Lung (tissue), 12 donors: Measurements from ENCODE around the gene PRRX2. TPM values are rescaled to one million over a fixed set of nuclear protein-coding genes. Genes with fewer than 3 reads are reported as not detected.

Experiments used
- ATAC-seq: fragments of 200-7000 bp; cut with Tn5 transposase; one replicate; pipeline ENCODE4 v1.9.1; 2020; ENCODE audit warnings: moderate number of reproducible peaks; ENCODE audit not compliant: insufficient read depth, low FRiP score
- DNase-seq, 3 donors: peaks; one replicate each; pipeline ENCODE4 v3.0.0-alpha.2; 2013 to 2017
- H3K27ac ChIP-seq, 2 donors: one replicate each; pipeline ENCODE4 v1.5.1; 2013; ENCODE audit warnings: mild to moderate bottlenecking in 2 of 2, moderate library complexity in 2 of 2, control low read depth in 1 of 2, inconsistent platforms in 1 of 2, low read depth in 1 of 2, low read length in 1 of 2
- H3K27me3 ChIP-seq, 3 donors: one replicate each; pipeline ENCODE4 v1.5.1; 2013; ENCODE audit warnings: low read length in 2 of 3; ENCODE audit not compliant: control insufficient read depth in 3 of 3, insufficient read depth in 3 of 3
- H3K36me3 ChIP-seq, 4 donors: one replicate each; pipeline ENCODE4 v1.5.1; 2013; ENCODE audit warnings: low read length in 4 of 4, mild to moderate bottlenecking in 1 of 4, moderate library complexity in 1 of 4; ENCODE audit not compliant: control insufficient read depth in 4 of 4, insufficient read depth in 4 of 4
- H3K4me1 ChIP-seq, 5 donors: one replicate each; pipeline ENCODE4 v1.5.1; 2013; ENCODE audit warnings: low read length in 5 of 5, mild to moderate bottlenecking in 2 of 5, moderate library complexity in 1 of 5; ENCODE audit not compliant: control insufficient read depth in 5 of 5, insufficient read depth in 5 of 5
- H3K4me3 ChIP-seq: one replicate; pipeline ENCODE4 v1.5.1; 2013; ENCODE audit warnings: mild to moderate bottlenecking, control low read depth, moderate library complexity
- H3K9ac ChIP-seq, 2 donors: one replicate each; pipeline ENCODE4 v1.5.1; 2013; ENCODE audit warnings: low read length in 2 of 2, control low read depth in 1 of 2; ENCODE audit not compliant: insufficient read depth in 1 of 2
- H3K9me3 ChIP-seq, 4 donors: one replicate each; pipeline ENCODE4 v1.5.1; 2013; ENCODE audit warnings: low read length in 3 of 4, mild to moderate bottlenecking in 1 of 4, moderate library complexity in 1 of 4; ENCODE audit not compliant: control insufficient read depth in 4 of 4, insufficient read depth in 3 of 4
- WGBS, 2 donors: extraction: QIAGEN DNeasy Blood & Tissue Kit; methylation state at CpG; one replicate each; pipeline ENCODE4 v1.1.7; 2013; 5-methylcytosine and 5-hydroxymethylcytosine counted together
- polyA plus RNA-seq, 2 donors: library from polyadenylated mRNA; stranded (reverse); fragments of 200-250 nt; gene quantifications; one replicate each; pipeline ENCODE4 v1.2.1, GENCODE V29; 2013
- total RNA-seq, 2 donors: library from RNA; depleted of rRNA in 1 of 2; stranded (reverse); fragments of >200 nt in 1 of 2; gene quantifications; one replicate each; pipeline ENCODE4 v1.2.1, GENCODE V29; 2014 to 2021
- TF ChIP-seq, protein P1 (sequence below): IDR thresholded peaks from 2 replicates; pipeline ENCODE4 v1.5.1; 2012; ENCODE audit warnings: mild to moderate bottlenecking; ENCODE audit errors: control extremely low read depth, extremely low read depth
- donor health status: control.
- donor health status: control.
- donor health status: Bipolar disorder and iron deficiency.
- donor health status: healthy.
- donor health status: DM: yes; HTN: yes; CAD: no.

Gene PRRX2
- total and polyA plus RNA-seq, 4 donors: 2.2 to 3.8 (median 3.5) TPM

DNA sequence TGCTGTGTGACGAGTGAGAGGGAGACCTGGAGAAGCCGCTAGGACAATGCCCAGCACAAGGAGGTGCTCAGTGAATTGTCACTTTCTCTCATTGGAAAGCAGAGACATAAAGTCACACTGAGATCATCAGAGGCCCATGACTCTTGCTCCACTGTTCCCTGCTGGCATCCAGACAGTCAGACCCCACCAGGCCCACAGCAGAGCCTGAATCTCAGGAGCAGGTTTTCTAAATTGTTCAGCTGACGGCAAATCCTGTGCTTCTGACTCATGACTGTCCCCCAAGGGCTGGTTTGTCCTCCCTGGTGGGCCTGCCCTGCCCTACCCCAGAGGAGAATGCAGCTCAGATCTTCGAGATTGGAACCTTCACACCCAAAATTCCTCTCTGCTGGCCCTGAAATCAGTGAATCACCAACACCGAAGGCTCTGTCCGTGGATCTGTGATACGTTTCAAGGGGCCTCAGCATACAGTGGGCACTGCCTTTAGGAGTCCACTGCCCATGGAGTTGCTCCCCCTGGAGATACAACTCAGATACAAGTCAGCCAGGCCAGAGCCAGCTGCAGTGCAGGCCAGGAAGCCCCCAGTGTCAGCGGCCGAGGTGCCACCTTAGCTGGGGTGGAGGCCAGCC, 84.7 kb downstream of the PRRX2 start:
- Histone ChIP-seq H3K9ac (no peak overlapping the region), H3K4me3 (no peak overlapping the region), H3K36me3 (peaks cover 0 to 2% (median 0%) of the 10 kb centered on the region in 4 donors), H3K4me1 (peaks cover 0 to 22% (median 6%) of the 10 kb centered on the region in 5 donors), H3K9me3 (no peaks in the 10 kb centered on the region), H3K27me3 (no peaks in the 10 kb centered on the region), H3K27ac (no peak overlapping the region)
- WGBS, 2 donors: 92 to 94% methylated on average over 9 of the region's 9 CpGs
- TF ChIP-seq, protein P1, sequence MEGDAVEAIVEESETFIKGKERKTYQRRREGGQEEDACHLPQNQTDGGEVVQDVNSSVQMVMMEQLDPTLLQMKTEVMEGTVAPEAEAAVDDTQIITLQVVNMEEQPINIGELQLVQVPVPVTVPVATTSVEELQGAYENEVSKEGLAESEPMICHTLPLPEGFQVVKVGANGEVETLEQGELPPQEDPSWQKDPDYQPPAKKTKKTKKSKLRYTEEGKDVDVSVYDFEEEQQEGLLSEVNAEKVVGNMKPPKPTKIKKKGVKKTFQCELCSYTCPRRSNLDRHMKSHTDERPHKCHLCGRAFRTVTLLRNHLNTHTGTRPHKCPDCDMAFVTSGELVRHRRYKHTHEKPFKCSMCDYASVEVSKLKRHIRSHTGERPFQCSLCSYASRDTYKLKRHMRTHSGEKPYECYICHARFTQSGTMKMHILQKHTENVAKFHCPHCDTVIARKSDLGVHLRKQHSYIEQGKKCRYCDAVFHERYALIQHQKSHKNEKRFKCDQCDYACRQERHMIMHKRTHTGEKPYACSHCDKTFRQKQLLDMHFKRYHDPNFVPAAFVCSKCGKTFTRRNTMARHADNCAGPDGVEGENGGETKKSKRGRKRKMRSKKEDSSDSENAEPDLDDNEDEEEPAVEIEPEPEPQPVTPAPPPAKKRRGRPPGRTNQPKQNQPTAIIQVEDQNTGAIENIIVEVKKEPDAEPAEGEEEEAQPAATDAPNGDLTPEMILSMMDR: no peak
- no peak for DNase-seq
- no peak for ATAC-seq

DNA sequence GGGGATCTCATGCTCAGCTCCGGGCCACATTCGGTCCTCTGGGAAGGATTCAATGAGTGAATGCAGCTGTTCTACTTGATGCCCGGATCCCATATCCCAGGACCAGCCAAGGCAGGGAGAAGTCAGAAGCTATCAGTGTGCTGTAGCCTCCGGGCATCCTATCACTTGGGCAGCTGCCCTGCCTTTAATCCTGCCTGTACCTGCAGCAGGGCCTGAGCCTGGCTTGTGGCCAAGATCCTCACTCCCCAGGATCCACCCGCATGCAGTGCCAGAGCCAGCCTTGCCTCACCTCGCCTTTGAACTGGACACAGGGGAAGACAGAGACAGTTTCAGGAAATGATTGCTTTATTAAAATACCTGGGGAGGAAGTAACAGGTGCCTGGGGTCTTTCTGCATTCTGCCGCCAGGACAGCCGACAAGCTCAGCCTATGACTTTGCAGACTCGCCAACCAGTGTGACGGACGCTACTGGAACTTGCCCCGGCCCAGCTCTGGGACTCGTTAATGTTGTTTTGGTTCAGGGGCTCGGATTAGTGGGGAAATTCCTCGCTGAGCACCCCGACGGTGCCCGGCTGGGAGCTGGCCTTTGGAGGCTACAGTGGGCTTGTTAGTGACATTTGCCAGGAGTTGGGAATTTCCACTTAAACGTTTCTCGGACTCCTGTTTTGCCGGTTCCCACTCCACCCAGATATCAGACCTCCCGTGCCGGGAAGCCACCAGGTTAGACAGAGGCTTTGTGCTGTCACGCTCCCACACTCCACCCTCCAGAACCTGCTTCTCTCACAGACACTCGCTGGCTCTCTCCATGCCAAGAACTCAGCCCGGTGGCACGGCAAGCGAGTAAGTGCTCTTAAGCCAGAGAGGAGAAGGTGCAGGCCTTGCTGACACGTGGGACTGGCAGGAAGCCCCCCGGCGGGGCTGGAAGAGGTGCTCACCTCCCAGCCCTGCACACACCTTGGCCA, 86.7 kb downstream of the PRRX2 start:
- ATAC-seq (no peak), DNase-seq (peak; percentile 30 to 68 (median 60))
- Histone ChIP-seq H3K9ac (peak overlapping the region in 1 of 2 donors; percentile 60), H3K9me3 (no peaks in the 10 kb centered on the region), H3K4me1 (peaks cover 0 to 22% (median 6%) of the 10 kb centered on the region in 5 donors), H3K27ac (peak overlapping the region in 1 of 2 donors; percentile 49), H3K27me3 (no peaks in the 10 kb centered on the region), H3K4me3 (no peak overlapping the region), H3K36me3 (peaks cover 0 to 2% (median 0%) of the 10 kb centered on the region in 4 donors)
- TF ChIP-seq, protein P1: no peak
- WGBS, 2 donors: 40 to 58% methylated on average over 31 of the region's 31 CpGs

DNA sequence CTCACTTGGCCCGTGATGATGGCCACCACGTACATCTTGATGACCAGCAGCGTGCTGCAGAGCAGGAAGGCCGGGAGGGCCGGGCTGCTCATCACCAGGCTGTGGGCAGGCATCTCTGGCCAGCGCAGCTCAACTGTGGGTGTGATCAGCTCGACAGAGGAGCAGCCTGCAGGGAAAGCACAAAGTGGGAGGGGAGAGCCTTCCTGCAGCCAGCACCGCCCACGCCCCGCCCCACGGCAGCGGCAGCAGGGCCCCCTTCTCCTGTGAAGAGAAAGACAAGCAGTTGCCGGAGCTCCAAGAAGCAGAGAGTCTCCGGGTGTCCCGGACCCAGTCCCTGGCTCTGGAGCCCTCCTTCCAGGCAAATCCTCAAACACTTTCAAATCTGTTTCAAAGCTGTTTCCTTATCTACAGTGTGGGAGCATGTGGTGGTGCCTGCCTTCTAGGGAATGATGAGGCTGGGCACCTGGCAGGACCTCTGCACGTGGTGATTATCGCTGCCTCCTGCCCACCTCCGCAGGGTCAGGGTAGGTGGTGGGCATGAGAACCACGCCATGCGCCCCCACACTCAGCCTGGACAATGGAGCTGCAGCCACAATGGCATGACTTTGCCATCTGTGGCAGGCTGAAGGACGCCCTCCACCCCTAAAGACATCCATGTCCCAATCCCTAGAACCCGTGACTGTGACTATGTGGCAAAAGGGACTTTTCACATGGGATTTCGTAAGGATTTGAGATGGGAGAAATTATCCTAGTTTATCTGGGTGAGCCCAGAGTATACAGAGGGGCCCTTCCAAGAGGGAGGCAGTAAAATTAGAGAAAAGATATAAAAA, 87.7 kb downstream of the PRRX2 start, which contains the start of gene PTGES:
Gene PTGES, minus strand, starts transcription at position 143 of the 830 bp plus-strand sequence. Its CDS starts 30 bp downstream, at position 113.
- H3K9me3 ChIP-seq: no peaks in the 10 kb centered on the region
- H3K9ac ChIP-seq: peak within 1 kb of the TSS in 1 of 2 donors; percentile 60
- 21 to 23% methylated on average over 23 of the region's 23 CpGs for WGBS, 2 donors
- no peaks in the 10 kb centered on the region for H3K27me3 ChIP-seq
- TF ChIP-seq, protein P1: no peak
- peak within 1 kb of the TSS in 1 of 2 donors; percentile 49 for H3K27ac ChIP-seq
- H3K4me3 ChIP-seq: no peak within 1 kb of the TSS
- peak; percentile 89 to 93 (median 89) for DNase-seq
- H3K4me1 ChIP-seq: peaks cover 0 to 22% (median 6%) of the 10 kb centered on the region in 5 donors
- peaks cover 0 to 1% (median 0%) of the 10 kb centered on the region in 4 donors for H3K36me3 ChIP-seq
- ATAC-seq: peak; percentile 87
